IMR-90 (cell line): ENCODE measurements around the gene KLF9. TPM values are rescaled to one million over a fixed set of nuclear protein-coding genes. Genes with fewer than 3 reads are reported as not detected.

ENCODE experiments used
- ATAC-seq: fragments of 200-7000 bp; cut with Tn5 transposase; 2 replicates; pipeline ENCODE4 v1.9.1; 2020; ENCODE audit warnings: low read depth, mild to moderate bottlenecking, moderate library complexity
- Bru-seq: library from RNA; stranded (reverse); fragments of 400-500 nt; gene quantifications from one replicate; lab custom pipeline; 2021; lab: Mats Ljungman, UMichigan
- BruChase-seq, 2 experiments: library from RNA; stranded (reverse); fragments of 400-500 nt; gene quantifications; one replicate each; lab custom pipeline; 2021; lab: Mats Ljungman, UMichigan
- BruUV-seq: library from RNA; stranded (reverse); fragments of 400-500 nt; replicated peaks from 2 replicates; lab custom pipeline; 2021; lab: Mats Ljungman, UMichigan
- CTCF ChIA-PET: fragments of 300-600 bp; formaldehyde crosslinking; extraction: SDS; loops from one replicate; lab custom pipeline; 2021; ENCODE audit warnings: antibody characterized with exemption; lab: Yijun Ruan, JAX
- POLR2A ChIA-PET: fragments of 300-600 bp; sonication (Branson Sonifier 250); formaldehyde crosslinking; loops from one replicate; lab custom pipeline; 2022; ENCODE audit warnings: antibody characterized with exemption; ENCODE audit not compliant: unreplicated experiment; lab: Charles Lee
- DNase-seq: peaks from one replicate; pipeline ENCODE4 v3.0.0; 2013
- H2AFZ ChIP-seq: replicated peaks from 2 replicates; pipeline ENCODE3; 2013; ENCODE audit warnings: low read length, mild to moderate bottlenecking; ENCODE audit not compliant: poor library complexity
- H2AK5ac ChIP-seq: 2 replicates; pipeline ENCODE4 v1.6.1; 2013; ENCODE audit warnings: low read depth, low read length, inconsistent platforms
- H2AK9ac ChIP-seq: replicated peaks from 2 replicates; pipeline ENCODE3; 2013; ENCODE audit warnings: mild to moderate bottlenecking, low read depth, low read length, moderate library complexity; ENCODE audit not compliant: poor library complexity
- H2BK120ac ChIP-seq: 2 replicates; pipeline ENCODE4 v1.6.1; 2013; ENCODE audit warnings: low read depth, low read length, inconsistent platforms
- H2BK15ac ChIP-seq: 3 replicates; pipeline ENCODE4 v1.6.1; 2013; ENCODE audit warnings: low read depth, low read length, inconsistent platforms
- H2BK20ac ChIP-seq: 2 replicates; pipeline ENCODE4 v1.6.1; 2013; ENCODE audit warnings: low read depth, mild to moderate bottlenecking, inconsistent platforms, low read length, moderate library complexity
- H2BK5ac ChIP-seq: 2 replicates; pipeline ENCODE4 v1.6.1; 2013; ENCODE audit warnings: mild to moderate bottlenecking, low read depth, low read length, inconsistent platforms; ENCODE audit not compliant: poor library complexity, severe bottlenecking
- H3K14ac ChIP-seq: replicated peaks from 2 replicates; pipeline ENCODE4 v1.6.1; 2013; ENCODE audit warnings: low read depth, low read length, inconsistent platforms
- H3K18ac ChIP-seq: 2 replicates; pipeline ENCODE4 v1.6.1; 2013; ENCODE audit warnings: low read depth, low read length, control low read depth
- H3K23ac ChIP-seq: 2 replicates; pipeline ENCODE4 v1.6.1; 2013; ENCODE audit warnings: low read depth, low read length, inconsistent platforms
- H3K27ac ChIP-seq: 2 replicates; pipeline ENCODE4 v1.5.1; 2013; ENCODE audit warnings: mild to moderate bottlenecking, control low read depth, low read length; ENCODE audit not compliant: insufficient read depth
- H3K27me3 ChIP-seq: 2 replicates; pipeline ENCODE4 v1.6.1; 2013; ENCODE audit warnings: low read length; ENCODE audit not compliant: control insufficient read depth, insufficient read depth
- H3K36me3 ChIP-seq: 2 replicates; pipeline ENCODE4 v1.6.1; 2013; ENCODE audit warnings: low read length, mixed read lengths; ENCODE audit not compliant: control insufficient read depth, insufficient read depth
- H3K4ac ChIP-seq: 2 replicates; pipeline ENCODE4 v1.6.1; 2013; ENCODE audit warnings: low read depth, low read length, inconsistent platforms
- H3K4me1 ChIP-seq: 2 replicates; pipeline ENCODE4 v1.6.1; 2013; ENCODE audit warnings: low read length, mixed read lengths; ENCODE audit not compliant: control insufficient read depth, insufficient read depth
- H3K4me2 ChIP-seq: 2 replicates; pipeline ENCODE4 v1.6.1; 2013; ENCODE audit warnings: low read depth, mild to moderate bottlenecking, control low read depth, low read length, moderate library complexity
- H3K4me3 ChIP-seq: 2 replicates; pipeline ENCODE4 v1.5.1; 2013; ENCODE audit warnings: low read depth, mild to moderate bottlenecking, control low read depth, low read length, moderate library complexity; ENCODE audit not compliant: insufficient read depth
- H3K56ac ChIP-seq: 2 replicates; pipeline ENCODE4 v1.6.1; 2013; ENCODE audit warnings: low read length, inconsistent platforms; ENCODE audit not compliant: insufficient read depth; ENCODE audit errors: extremely low read depth
- H3K79me1 ChIP-seq, 2 experiments: 2 replicates each; pipeline ENCODE4 v1.6.1; 2013; ENCODE audit warnings: low read length in 2 of 2, inconsistent platforms in 1 of 2, low read depth in 1 of 2
- H3K9ac ChIP-seq: 2 replicates; pipeline ENCODE4 v1.6.1; 2013; ENCODE audit warnings: low read depth, low read length, control low read depth
- H3K9me1 ChIP-seq: 2 replicates; pipeline ENCODE4 v1.6.1; 2013; ENCODE audit warnings: low read length, inconsistent platforms; ENCODE audit not compliant: insufficient read depth
- H3K9me3 ChIP-seq: 2 replicates; pipeline ENCODE4 v1.6.1; 2013; ENCODE audit warnings: low read length; ENCODE audit not compliant: control insufficient read depth, insufficient read depth
- H4K20me1 ChIP-seq: 2 replicates; pipeline ENCODE4 v1.6.1; 2013; ENCODE audit warnings: low read length, inconsistent platforms; ENCODE audit not compliant: insufficient read depth
- H4K5ac ChIP-seq: 2 replicates; pipeline ENCODE4 v1.6.1; 2013; ENCODE audit warnings: mild to moderate bottlenecking, low read depth, low read length, control low read depth
- H4K8ac ChIP-seq, 2 experiments: 2 replicates each; pipeline ENCODE4 v1.6.1; 2013; ENCODE audit warnings: low read depth in 2 of 2, low read length in 2 of 2, control low read depth in 1 of 2, inconsistent platforms in 1 of 2
- H4K91ac ChIP-seq: 2 replicates; pipeline ENCODE4 v1.6.1; 2013; ENCODE audit warnings: low read depth, low read length, inconsistent platforms; ENCODE audit not compliant: insufficient read depth
- CEBPB ChIP-seq: IDR thresholded peaks from 2 replicates; pipeline ENCODE4 v1.6.1; 2012; ENCODE audit warnings: low read depth, low read length, improper control_type of control experiment
- CHD1 ChIP-seq: IDR thresholded peaks from 2 replicates; pipeline ENCODE4 v1.6.1; 2012; ENCODE audit warnings: low read depth, low read length, improper control_type of control experiment
- CTCF ChIP-seq: conservative IDR thresholded peaks from 2 replicates; pipeline ENCODE4 v1.5.1; 2012; ENCODE audit warnings: mild to moderate bottlenecking, low read depth, low read length, improper control_type of control experiment
- FOS ChIP-seq: fragments of 150-350 bp; IDR thresholded peaks from 2 replicates; pipeline ENCODE4 v1.6.1; 2016; ENCODE audit warnings: low read depth, low read length
- MAFK ChIP-seq: IDR thresholded peaks from 2 replicates; pipeline ENCODE4 v1.6.1; 2012; ENCODE audit warnings: low read depth, low read length, improper control_type of control experiment
- MAZ ChIP-seq: IDR thresholded peaks from 2 replicates; pipeline ENCODE4 v1.6.1; 2012; ENCODE audit warnings: low read depth, mild to moderate bottlenecking, low read length, improper control_type of control experiment, moderate library complexity, borderline replicate concordance
- POLR2A ChIP-seq: IDR thresholded peaks from 2 replicates; pipeline ENCODE4 v1.6.1; 2012; ENCODE audit warnings: mild to moderate bottlenecking, low read depth, low read length
- RFX5 ChIP-seq: IDR thresholded peaks from 2 replicates; pipeline ENCODE4 v1.8.0; 2012; ENCODE audit warnings: low read depth, mild to moderate bottlenecking, low read length, moderate library complexity
- SMC3 ChIP-seq: fragments of 150-350 bp; IDR thresholded peaks from 2 replicates; pipeline ENCODE4 v1.6.1; 2016; ENCODE audit warnings: low read depth, mild to moderate bottlenecking, antibody characterized with exemption, low read length, moderate library complexity
- WGBS, 2 experiments: methylation state at CpG; one replicate each; pipeline versions ENCODE4 v1.1.5 to v1.1.7; 2013; ENCODE audit warnings: missing lambda C conversion rate in 2 of 2; ENCODE audit not compliant: insufficient read length in 1 of 2; ENCODE audit errors: extremely low coverage in 2 of 2; 5-methylcytosine and 5-hydroxymethylcytosine counted together
- dilution Hi-C: fragments of 300-500 bp; cut with HindIII; formaldehyde crosslinking; loops from one replicate; pipeline ENCODE4 v1.14.3; 2018; ENCODE audit warnings: low sequenced_read_pairs; ENCODE audit not compliant: unreplicated experiment
- in situ Hi-C: fragments of 300-500 bp; cut with MboI; formaldehyde crosslinking; loops from 3 replicates; pipeline ENCODE4 v1.14.3; 2019; ENCODE audit warnings: low sequenced_read_pairs, inconsistent platforms, mixed read lengths
- intact Hi-C: fragments of 100-400 bp; cut with micrococcal nuclease; formaldehyde crosslinking; loops from 2 replicates; pipeline ENCODE4 v1.10.0; 2022
- long read RNA-seq: library from polyadenylated mRNA; unstranded; transcript quantifications from one replicate; pipeline ENCODE4 v2.0.0, GENCODE V29; 2021; ENCODE audit not compliant: unreplicated experiment
- polyA plus RNA-seq, 3 experiments: library from polyadenylated mRNA; depleted of rRNA; stranded (reverse); fragments of >200 nt; gene quantifications; 2 replicates each; pipeline ENCODE4 v1.2.3, GENCODE V29; 2012; ENCODE audit warnings: low replicate concordance in 1 of 3
- total RNA-seq: library from RNA; depleted of rRNA; stranded (reverse); fragments of >200 nt; gene quantifications from 2 replicates; pipeline ENCODE4 v1.2.3, GENCODE V29; 2012; rRNA removed
- TF ChIP-seq, protein P1 (sequence below): fragments of 150-350 bp; IDR thresholded peaks from 2 replicates; pipeline ENCODE4 v1.6.1; 2016; ENCODE audit warnings: low read depth, mild to moderate bottlenecking, low read length, moderate library complexity, borderline replicate concordance

The KLF9 gene
- total RNA-seq (7.5 and 11.4 TPM in 2 replicates), polyA plus RNA-seq (2012; rRNA removed) (4.1 and 4.3 TPM in 2 replicates), Bru-seq, nascent RNA (percentile 92 among the genes with signal in this experiment), BruChase-seq, experiment 1, labeled RNA remaining after a 6-hour chase (percentile 63 among the genes with signal in this experiment), BruChase-seq, experiment 2, labeled RNA remaining after a 2-hour chase (percentile 77 among the genes with signal in this experiment)
- polyA plus RNA-seq (2012; cell fraction: cytosol; rRNA removed) = 3.1 and 9.3 TPM in 2 replicates
- 10.6 and 22.1 TPM in 2 replicates for polyA plus RNA-seq (2012; cell fraction: nucleus; rRNA removed; ENCODE audit: low replicate concordance)
- long read RNA-seq, full-length matches to known transcripts = 1 of 2 reads
- long read RNA-seq, partial matches to known transcripts = 0 of 2 reads
- long read RNA-seq, other reads (novel, unspliced or antisense) = 1 of 2 reads

GRCh38 chr9:70413799-70414775 lies at the start of gene KLF9:
Gene KLF9 (minus strand): TSS chr9:70414657. CDS start chr9:70413363, 1,294 bp downstream.
- peaks cover 7 to 44% of the 10 kb centered on the region in 2 experiments; a peak in 3 of 4 replicates for H3K79me1 ChIP-seq
- in situ Hi-C loops = loop anchor here (5.0 kb wide), 1 partner anchor 188 kb away; no protein-coding TSS in a partner anchor
- POLR2A ChIA-PET = interaction anchor here (1.1 to 1.3 kb wide), 2 partner anchors 14 to 188 kb away, joined by 4 to 5 read pairs; no protein-coding TSS in a partner anchor
- TF ChIP-seq CHD1 = peak; percentile 66; the same call in 1 of the 2 replicates
- no peak for TF ChIP-seq MAFK
- TF ChIP-seq, protein P1, sequence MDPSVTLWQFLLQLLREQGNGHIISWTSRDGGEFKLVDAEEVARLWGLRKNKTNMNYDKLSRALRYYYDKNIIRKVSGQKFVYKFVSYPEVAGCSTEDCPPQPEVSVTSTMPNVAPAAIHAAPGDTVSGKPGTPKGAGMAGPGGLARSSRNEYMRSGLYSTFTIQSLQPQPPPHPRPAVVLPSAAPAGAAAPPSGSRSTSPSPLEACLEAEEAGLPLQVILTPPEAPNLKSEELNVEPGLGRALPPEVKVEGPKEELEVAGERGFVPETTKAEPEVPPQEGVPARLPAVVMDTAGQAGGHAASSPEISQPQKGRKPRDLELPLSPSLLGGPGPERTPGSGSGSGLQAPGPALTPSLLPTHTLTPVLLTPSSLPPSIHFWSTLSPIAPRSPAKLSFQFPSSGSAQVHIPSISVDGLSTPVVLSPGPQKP = no peak
- TF ChIP-seq CTCF = 0 out of 2 replicates have a peak, but pooled peaks have one; percentile 7
- TF ChIP-seq FOS = peak; percentile 20; the same call in 1 of the 2 replicates
- peak; percentile 88 for TF ChIP-seq RFX5
- no peak for TF ChIP-seq SMC3
- no peak for TF ChIP-seq CEBPB
- peak; percentile 60; the same call in 1 of the 2 replicates for TF ChIP-seq MAZ
- TF ChIP-seq POLR2A = peak; percentile 97

More at GRCh38 chr9:70413799-70414775, at the start of gene KLF9:
- Histone ChIP-seq H3K4ac (peak within 1 kb of the TSS; percentile 81), H2BK120ac (peak within 1 kb of the TSS; percentile 83), H3K9ac (peak within 1 kb of the TSS; percentile 84), H3K14ac (peak within 1 kb of the TSS; percentile 70), H4K5ac (peak within 1 kb of the TSS; percentile 72), H2AK9ac (peak within 1 kb of the TSS; percentile 49), H2AFZ (peak within 1 kb of the TSS; percentile 96), H3K4me3 (peak within 1 kb of the TSS; percentile 85), H3K36me3 (no peaks in the 10 kb centered on the region), H3K9me3 (no peaks in the 10 kb centered on the region), H4K8ac (peak within 1 kb of the TSS in 1 of 2 experiments; percentile 73; a peak in 2 of 4 replicates), H3K9me1 (peaks cover 7% of the 10 kb centered on the region; the same call in 1 of the 2 replicates), H3K4me1 (peaks cover 7% of the 10 kb centered on the region), H2BK5ac (peak within 1 kb of the TSS; percentile 92), H3K56ac (peak within 1 kb of the TSS; percentile 36), H2BK20ac (peak within 1 kb of the TSS; percentile 58), H2AK5ac (peak within 1 kb of the TSS; percentile 70; the same call in 1 of the 2 replicates), H4K91ac (peak within 1 kb of the TSS; percentile 78), H3K27me3 (no peaks in the 10 kb centered on the region), H3K18ac (peak within 1 kb of the TSS; percentile 91), H3K4me2 (peak within 1 kb of the TSS; percentile 88), H2BK15ac (peak within 1 kb of the TSS; percentile 25; the same call in 1 of the 3 replicates), H3K23ac (peak within 1 kb of the TSS; percentile 66), H3K27ac (peak within 1 kb of the TSS; percentile 92), H4K20me1 (peaks cover 16% of the 10 kb centered on the region)
- 0% methylated on average over 5 of the region's 48 CpGs; no CpG with 5 or more reads in 1 of the 2 experiments for WGBS, 2 experiments
- CTCF ChIA-PET = interaction anchor here (0.8 to 1.9 kb wide), 3 partner anchors 71 to 188 kb away, joined by 3 to 7 read pairs (median 6); no protein-coding TSS in a partner anchor
- dilution Hi-C loops = no loop called here
- BruUV-seq = no TSS peak
- DNase-seq = peak; percentile 97
- ATAC-seq = peak; percentile 83
- intact Hi-C loops = loop anchor here (1.0 to 5.0 kb wide), 4 partner anchors 67 to 187 kb away; no protein-coding TSS in a partner anchor
